ENCODE results near the gene XYLT1.

The XYLT1 gene

GRCh38 chr16:17320009-17320408 is 150.8 kb downstream of the XYLT1 start:
- Histone ChIP-seq H3K9ac (ENCODE audit: low read length) (no peak overlapping the region), H3K27me3 (ENCODE audit: control insufficient read depth, insufficient read depth, low read length) (no peaks in the 10 kb centered on the region), H3K9me3 (ENCODE audit: control insufficient read depth, low read depth, low read length) (no peaks in the 10 kb centered on the region), H3K4me1 (ENCODE audit: control insufficient read depth, low read depth, low read length) (peaks cover 8% of the 10 kb centered on the region), H3K4me3 (ENCODE audit: low read length) (no peak overlapping the region), H3K36me3 (ENCODE audit: control insufficient read depth, low read depth, low read length) (no peaks in the 10 kb centered on the region), H3K27ac (ENCODE audit: low read length) (no peak overlapping the region)

- H3K4me1 ChIP-seq (ENCODE audit: control insufficient read depth, low read depth, low read length): peaks cover 8% of the 10 kb centered on the region
- H3K27me3 ChIP-seq (ENCODE audit: control insufficient read depth, insufficient read depth, low read length): no peaks in the 10 kb centered on the region
- H3K36me3 ChIP-seq (ENCODE audit: control insufficient read depth, low read depth, low read length): no peaks in the 10 kb centered on the region
- H3K27ac ChIP-seq (ENCODE audit: low read length): no peak overlapping the region
- no peak overlapping the region for H3K9ac ChIP-seq (ENCODE audit: low read length)
- H3K9me3 ChIP-seq (ENCODE audit: control insufficient read depth, low read depth, low read length): no peaks in the 10 kb centered on the region
- no peak overlapping the region for H3K4me3 ChIP-seq (ENCODE audit: low read length)
Measured at GRCh38 chr16:17318238-17318637, 152.5 kb downstream of the XYLT1 start.

- Histone ChIP-seq H3K9ac (ENCODE audit: low read length) (no peak overlapping the region), H3K4me1 (ENCODE audit: control insufficient read depth, low read depth, low read length) (peaks cover 8% of the 10 kb centered on the region), H3K4me3 (ENCODE audit: low read length) (no peak overlapping the region), H3K36me3 (ENCODE audit: control insufficient read depth, low read depth, low read length) (no peaks in the 10 kb centered on the region), H3K27ac (ENCODE audit: low read length) (no peak overlapping the region), H3K27me3 (ENCODE audit: control insufficient read depth, insufficient read depth, low read length) (no peaks in the 10 kb centered on the region), H3K9me3 (ENCODE audit: control insufficient read depth, low read depth, low read length) (no peaks in the 10 kb centered on the region)
Measured at GRCh38 chr16:17316005-17316404, 154.8 kb downstream of the XYLT1 start.

GRCh38 chr16:17313793-17314547 is 156.8 kb downstream of the XYLT1 start:
- H3K27me3 ChIP-seq (ENCODE audit: control insufficient read depth, insufficient read depth, low read length): no peaks in the 10 kb centered on the region
- H3K4me3 ChIP-seq (ENCODE audit: low read length): no peak overlapping the region
- H3K27ac ChIP-seq (ENCODE audit: low read length): no peak overlapping the region
- no peaks in the 10 kb centered on the region for H3K9me3 ChIP-seq (ENCODE audit: control insufficient read depth, low read depth, low read length)
- no peaks in the 10 kb centered on the region for H3K36me3 ChIP-seq (ENCODE audit: control insufficient read depth, low read depth, low read length)
- no peak overlapping the region for H3K9ac ChIP-seq (ENCODE audit: low read length)
- peaks cover 17% of the 10 kb centered on the region for H3K4me1 ChIP-seq (ENCODE audit: control insufficient read depth, low read depth, low read length)

GRCh38 chr16:17313085-17313611 is 157.6 kb downstream of the XYLT1 start:
- Histone ChIP-seq H3K27ac (ENCODE audit: low read length) (no peak overlapping the region), H3K4me1 (ENCODE audit: control insufficient read depth, low read depth, low read length) (peaks cover 12% of the 10 kb centered on the region), H3K36me3 (ENCODE audit: control insufficient read depth, low read depth, low read length) (no peaks in the 10 kb centered on the region), H3K9ac (ENCODE audit: low read length) (no peak overlapping the region), H3K9me3 (ENCODE audit: control insufficient read depth, low read depth, low read length) (no peaks in the 10 kb centered on the region), H3K4me3 (ENCODE audit: low read length) (no peak overlapping the region), H3K27me3 (ENCODE audit: control insufficient read depth, insufficient read depth, low read length) (no peaks in the 10 kb centered on the region)

GRCh38 chr16:17312094-17312710 is 158.6 kb downstream of the XYLT1 start:
- H3K9ac ChIP-seq (ENCODE audit: low read length): no peak overlapping the region
- no peak overlapping the region for H3K4me3 ChIP-seq (ENCODE audit: low read length)
- peaks cover 16% of the 10 kb centered on the region for H3K4me1 ChIP-seq (ENCODE audit: control insufficient read depth, low read depth, low read length)
- no peaks in the 10 kb centered on the region for H3K36me3 ChIP-seq (ENCODE audit: control insufficient read depth, low read depth, low read length)
- no peak overlapping the region for H3K27ac ChIP-seq (ENCODE audit: low read length)
- H3K27me3 ChIP-seq (ENCODE audit: control insufficient read depth, insufficient read depth, low read length): no peaks in the 10 kb centered on the region
- H3K9me3 ChIP-seq (ENCODE audit: control insufficient read depth, low read depth, low read length): no peaks in the 10 kb centered on the region

- Histone ChIP-seq H3K9ac (ENCODE audit: low read length) (no peak overlapping the region), H3K4me3 (ENCODE audit: low read length) (no peak overlapping the region), H3K36me3 (ENCODE audit: control insufficient read depth, low read depth, low read length) (no peaks in the 10 kb centered on the region), H3K9me3 (ENCODE audit: control insufficient read depth, low read depth, low read length) (no peaks in the 10 kb centered on the region), H3K4me1 (ENCODE audit: control insufficient read depth, low read depth, low read length) (peaks cover 16% of the 10 kb centered on the region), H3K27me3 (ENCODE audit: control insufficient read depth, insufficient read depth, low read length) (no peaks in the 10 kb centered on the region), H3K27ac (ENCODE audit: low read length) (no peak overlapping the region)
Measured at GRCh38 chr16:17311333-17312093, 159.2 kb downstream of the XYLT1 start.

- H3K4me1 ChIP-seq (ENCODE audit: control insufficient read depth, low read depth, low read length): peaks cover 23% of the 10 kb centered on the region
- no peaks in the 10 kb centered on the region for H3K9me3 ChIP-seq (ENCODE audit: control insufficient read depth, low read depth, low read length)
- no peaks in the 10 kb centered on the region for H3K36me3 ChIP-seq (ENCODE audit: control insufficient read depth, low read depth, low read length)
- no peaks in the 10 kb centered on the region for H3K27me3 ChIP-seq (ENCODE audit: control insufficient read depth, insufficient read depth, low read length)
- H3K9ac ChIP-seq (ENCODE audit: low read length): no peak overlapping the region
- H3K27ac ChIP-seq (ENCODE audit: low read length): no peak overlapping the region
- H3K4me3 ChIP-seq (ENCODE audit: low read length): no peak overlapping the region
Measured at GRCh38 chr16:17309510-17309909, 161.2 kb downstream of the XYLT1 start.

- peaks cover 28% of the 10 kb centered on the region for H3K4me1 ChIP-seq (ENCODE audit: control insufficient read depth, low read depth, low read length)
- H3K9ac ChIP-seq (ENCODE audit: low read length): no peak overlapping the region
- no peaks in the 10 kb centered on the region for H3K27me3 ChIP-seq (ENCODE audit: control insufficient read depth, insufficient read depth, low read length)
- H3K27ac ChIP-seq (ENCODE audit: low read length): no peak overlapping the region
- no peaks in the 10 kb centered on the region for H3K36me3 ChIP-seq (ENCODE audit: control insufficient read depth, low read depth, low read length)
- no peaks in the 10 kb centered on the region for H3K9me3 ChIP-seq (ENCODE audit: control insufficient read depth, low read depth, low read length)
- no peak overlapping the region for H3K4me3 ChIP-seq (ENCODE audit: low read length)
Measured at GRCh38 chr16:17308186-17308585, 162.6 kb downstream of the XYLT1 start.

- H3K9ac ChIP-seq (ENCODE audit: low read length): no peak overlapping the region
- H3K27me3 ChIP-seq (ENCODE audit: control insufficient read depth, insufficient read depth, low read length): no peaks in the 10 kb centered on the region
- peaks cover 28% of the 10 kb centered on the region for H3K4me1 ChIP-seq (ENCODE audit: control insufficient read depth, low read depth, low read length)
- no peak overlapping the region for H3K27ac ChIP-seq (ENCODE audit: low read length)
- no peak overlapping the region for H3K4me3 ChIP-seq (ENCODE audit: low read length)
- no peaks in the 10 kb centered on the region for H3K9me3 ChIP-seq (ENCODE audit: control insufficient read depth, low read depth, low read length)
- H3K36me3 ChIP-seq (ENCODE audit: control insufficient read depth, low read depth, low read length): no peaks in the 10 kb centered on the region
Measured at GRCh38 chr16:17307504-17307903, 163.3 kb downstream of the XYLT1 start.

- Histone ChIP-seq H3K4me3 (ENCODE audit: low read length) (no peak overlapping the region), H3K9ac (ENCODE audit: low read length) (no peak overlapping the region), H3K27ac (ENCODE audit: low read length) (no peak overlapping the region), H3K9me3 (ENCODE audit: control insufficient read depth, low read depth, low read length) (no peaks in the 10 kb centered on the region), H3K4me1 (ENCODE audit: control insufficient read depth, low read depth, low read length) (peaks cover 28% of the 10 kb centered on the region), H3K36me3 (ENCODE audit: control insufficient read depth, low read depth, low read length) (no peaks in the 10 kb centered on the region), H3K27me3 (ENCODE audit: control insufficient read depth, insufficient read depth, low read length) (no peaks in the 10 kb centered on the region)
Measured at GRCh38 chr16:17306745-17307144, 164.0 kb downstream of the XYLT1 start.

All from iPS-18a (cell line).